Activated CD4-positive, CD25-positive, alpha-beta regulatory T cell treated with anti-CD3 and anti-CD28 coated beads, Interleukin-2, amount 50 U/mL, for 16 hours (primary cell): ENCODE data around the gene NPHS2.
"Not testable (repeated sequence)": the region's sequence is repeated elsewhere in the genome, so short reads cannot be mapped to it uniquely, and the experiment has no call there.

Experiments used
- DNase-seq: peaks from one replicate; pipeline ENCODE4 v3.0.0-alpha.2; 2020; ENCODE audit warnings: low read depth, low spot score

NPHS2 gene

DNA sequence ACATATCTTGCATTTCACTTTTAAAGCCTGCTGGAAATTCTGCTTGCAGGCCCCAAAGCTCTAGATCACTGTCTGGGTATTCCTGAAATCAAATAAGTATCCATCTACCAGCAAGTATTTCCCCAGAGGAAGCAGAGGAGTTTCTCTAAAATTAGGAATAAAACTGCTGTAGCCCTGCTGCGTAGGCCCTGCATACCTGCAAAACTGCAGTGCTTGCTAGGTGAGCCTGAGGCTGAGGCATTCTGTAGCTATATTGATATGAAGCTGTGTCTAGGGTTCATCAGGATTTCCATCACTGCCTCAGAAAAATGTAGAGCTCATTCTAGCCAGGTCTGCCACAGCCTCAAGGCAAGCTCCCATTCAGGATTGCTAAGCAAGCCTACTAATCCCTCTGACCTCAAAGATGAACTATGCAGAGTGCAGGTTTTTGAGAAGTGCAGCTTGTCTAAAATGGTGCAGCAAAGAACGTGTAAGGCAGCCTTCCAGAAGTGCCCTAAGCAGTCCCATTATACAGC lies 28.7 kb downstream of the NPHS2 start:
- no peak for DNase-seq

DNA sequence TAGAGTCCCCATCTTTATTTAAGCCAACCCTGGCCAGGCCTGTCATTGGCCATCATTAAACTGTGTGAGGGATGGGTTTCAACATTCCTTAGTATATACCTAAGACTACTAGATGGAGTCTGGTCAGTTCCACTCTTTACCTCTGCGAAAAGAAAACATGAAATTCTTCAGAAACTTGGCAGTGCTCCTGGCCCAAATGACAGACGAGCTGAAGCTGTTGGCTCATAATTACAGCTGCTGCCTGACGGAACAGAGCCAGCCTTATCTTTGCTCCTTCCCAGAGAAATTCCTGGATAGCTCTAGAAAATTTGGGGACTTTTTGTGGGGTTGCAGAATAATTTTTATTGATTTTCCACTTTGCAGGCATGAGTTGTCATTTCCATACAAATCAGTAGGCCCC lies 30.4 kb downstream of the NPHS2 start:
- DNase-seq = no peak

DNA sequence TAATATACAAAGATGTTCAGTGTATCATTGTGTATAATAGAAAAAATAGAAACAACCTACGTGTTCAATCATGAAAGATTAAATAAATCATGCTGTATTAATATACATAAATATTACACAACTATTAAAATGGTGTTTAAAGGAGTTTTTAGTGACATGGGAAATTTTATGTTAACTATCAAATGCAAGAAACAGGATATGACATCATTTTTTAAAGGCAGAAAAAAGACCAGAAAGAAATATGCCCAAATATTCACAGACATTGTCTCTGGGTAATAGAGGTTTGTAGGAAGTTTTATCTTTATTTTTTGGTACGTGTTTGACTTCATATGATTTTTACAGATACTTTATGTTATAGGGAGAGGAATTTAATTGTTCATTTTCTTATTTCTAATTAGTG lies 34.0 kb downstream of the NPHS2 start:
- no peak for DNase-seq

DNA sequence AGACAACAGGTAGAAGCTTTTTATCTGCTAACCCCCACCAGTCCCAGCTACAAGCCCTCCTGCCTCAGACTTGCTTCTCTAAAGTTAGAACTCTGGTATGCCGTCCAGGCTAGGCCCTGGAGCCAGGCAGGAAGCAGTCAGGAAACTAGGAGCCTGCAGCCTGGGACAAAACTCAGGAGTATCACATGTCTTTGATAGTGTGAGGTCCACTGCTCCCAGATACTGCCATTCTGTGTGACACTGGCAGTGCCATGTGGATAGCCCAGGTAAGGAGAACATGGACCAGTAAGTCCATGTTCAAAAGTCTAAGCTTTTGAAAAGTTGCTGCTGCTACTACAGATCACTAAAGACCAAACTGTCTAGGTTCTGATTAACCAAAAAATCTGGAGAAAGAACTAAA lies 45.4 kb downstream of the NPHS2 start:
- no peak for DNase-seq

DNA sequence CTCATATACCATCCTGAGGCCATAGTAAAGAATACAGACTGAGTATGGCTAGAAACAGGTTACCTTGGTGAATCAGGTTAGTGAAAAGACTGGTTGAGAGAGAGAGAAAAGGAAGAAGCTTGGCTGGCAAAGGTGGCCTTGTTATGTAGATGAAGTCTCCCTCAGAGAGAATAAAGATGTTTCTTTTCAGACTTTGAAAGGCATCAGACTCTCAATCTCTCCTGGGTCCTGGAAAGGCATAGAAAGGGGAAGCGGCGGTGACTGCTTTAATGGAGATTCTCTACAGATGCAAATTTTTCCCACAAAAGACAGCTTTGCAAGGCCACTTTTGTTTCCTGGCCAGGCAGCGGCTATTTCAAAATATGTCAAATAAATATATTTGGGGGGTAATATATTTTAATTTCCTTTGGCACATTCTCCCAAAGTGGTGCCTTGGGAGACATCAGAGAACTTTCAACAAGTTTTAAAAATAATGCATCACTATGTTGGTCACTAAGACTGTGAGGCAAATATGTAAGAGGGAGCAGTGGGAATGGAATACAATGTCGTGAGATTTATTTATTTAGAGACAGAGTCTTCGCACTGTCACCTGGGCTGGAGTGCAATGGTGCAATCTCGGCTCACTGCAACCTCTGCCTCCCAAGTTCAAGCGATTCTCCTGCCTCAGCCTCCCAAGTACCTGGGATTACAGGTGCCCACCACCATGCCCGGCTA lies 46.1 kb downstream of the NPHS2 start:
- DNase-seq = no peak

DNA sequence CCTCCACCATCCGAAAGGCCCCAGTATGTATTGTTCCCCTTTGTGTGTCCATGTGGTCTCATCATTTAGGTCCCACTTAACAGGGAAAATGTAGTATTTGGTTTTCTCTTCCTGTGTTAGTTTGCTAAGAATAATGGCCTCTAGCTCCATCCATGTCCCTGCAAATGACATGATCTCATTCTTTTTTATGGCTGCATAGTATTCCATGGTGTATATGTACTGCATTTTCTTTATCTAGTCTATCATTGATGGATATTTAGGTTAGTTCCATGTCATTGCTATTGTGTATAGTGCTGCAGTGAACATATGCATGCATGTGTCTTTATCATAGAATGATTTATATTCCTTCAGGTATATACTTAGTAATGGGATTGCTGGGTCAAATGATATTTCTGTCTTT lies 57.2 kb downstream of the NPHS2 start:
- DNase-seq = not testable (repeated sequence)

DNA sequence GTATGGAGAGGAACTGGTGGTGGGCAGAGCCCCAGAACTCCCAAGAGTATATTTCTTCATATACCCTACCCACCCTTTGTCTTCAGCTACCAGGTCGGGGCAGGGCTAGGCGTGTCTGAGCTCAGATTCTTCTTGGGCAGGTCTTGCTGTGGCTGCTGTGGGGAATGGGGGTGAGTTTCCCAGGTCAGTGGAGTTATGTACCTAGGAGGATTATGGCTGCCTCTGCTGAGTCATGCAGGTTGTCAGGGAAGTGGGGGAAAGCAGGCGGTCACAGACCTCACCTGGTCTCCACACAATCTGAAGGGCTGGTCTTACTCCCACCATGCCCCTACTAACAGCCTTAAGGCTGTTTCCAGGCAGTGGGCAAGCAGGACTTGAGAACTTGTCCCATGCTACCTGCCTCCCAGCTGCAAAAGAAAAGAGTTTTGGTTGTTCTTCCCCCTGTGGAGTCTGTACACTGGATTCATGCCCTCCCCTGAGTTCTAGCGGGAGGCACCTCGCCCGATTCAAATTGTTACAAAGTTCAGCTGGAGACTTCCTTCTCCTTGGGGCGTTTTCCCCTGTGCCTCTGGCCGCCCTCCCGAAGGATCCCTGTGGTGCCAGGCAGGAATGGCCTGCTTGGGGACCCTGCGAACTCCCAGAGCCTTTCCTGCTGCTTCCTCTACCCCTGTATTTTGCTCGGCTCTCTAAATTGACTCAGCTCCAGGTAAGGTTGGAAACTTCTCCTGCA lies 58.6 kb downstream of the NPHS2 start:
- no peak for DNase-seq

DNA sequence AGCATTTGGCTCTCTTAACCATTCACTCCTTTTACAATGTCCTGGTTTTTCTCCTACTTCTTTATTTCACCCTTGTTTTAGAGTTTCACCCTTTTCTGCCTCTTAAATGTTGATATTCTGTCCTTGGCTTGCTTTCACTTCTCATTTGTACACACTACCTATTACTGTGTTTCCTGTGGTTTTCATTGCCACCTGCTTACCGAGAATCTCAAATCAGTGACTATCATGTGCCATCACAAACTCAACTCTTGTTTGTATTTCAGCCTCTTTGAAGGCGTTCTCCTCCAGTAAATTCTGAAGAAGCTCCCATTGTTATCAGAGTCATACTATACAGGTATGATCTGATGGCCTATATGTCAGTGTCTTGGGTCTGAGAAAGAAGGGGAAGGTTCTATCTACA lies 65.7 kb downstream of the NPHS2 start:
- no peak for DNase-seq

DNA sequence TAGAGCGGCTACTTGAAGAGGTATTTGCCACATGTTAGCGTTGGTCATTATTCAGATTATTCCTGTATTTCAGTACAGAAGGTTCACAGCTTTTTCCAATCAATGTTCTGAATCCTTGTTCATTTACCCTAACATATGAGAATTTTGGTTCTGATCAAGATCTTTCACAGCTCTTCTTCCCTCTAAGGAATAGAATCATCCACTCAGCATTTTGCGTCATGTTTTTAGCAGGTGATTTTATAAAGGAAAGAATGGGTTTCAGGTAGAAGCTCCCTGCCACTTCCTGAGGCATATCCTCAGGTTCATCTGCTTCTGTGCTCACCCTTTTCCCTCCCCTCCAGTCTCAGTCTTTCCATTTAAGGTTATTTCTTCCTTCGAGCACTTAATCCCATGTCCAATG lies 66.4 kb downstream of the NPHS2 start:
- DNase-seq = no peak

DNA sequence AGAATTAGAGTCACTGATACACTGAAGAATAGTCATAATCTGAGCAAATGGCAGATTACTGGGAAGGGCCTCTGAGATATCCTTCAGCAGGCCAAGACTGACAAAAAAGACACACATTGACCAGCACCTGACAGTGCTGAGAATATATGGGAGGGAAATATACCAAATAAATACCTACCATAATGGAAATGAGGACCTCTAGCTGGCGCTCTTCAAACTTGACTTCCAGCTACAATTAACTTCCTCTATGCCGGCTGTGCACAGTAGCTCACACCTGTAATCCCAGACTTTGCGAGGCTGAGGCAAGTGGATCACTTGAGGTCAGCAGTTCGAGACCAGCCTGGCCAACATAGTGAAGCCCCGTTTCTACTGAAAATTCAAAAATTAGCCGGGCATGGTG lies 69.5 kb downstream of the NPHS2 start:
- DNase-seq = no peak
